HEK293T (cell line): ENCODE results near the gene TPT1.
"Not testable (repeated sequence)": the region's sequence is repeated elsewhere in the genome, so short reads cannot be mapped to it uniquely, and the experiment has no call there.

Source experiments
- BHLHE40 ChIP-seq: fragments of 450-650 bp; IDR thresholded peaks from 2 replicates; pipeline ENCODE4 v1.6.1; 2016; ENCODE audit warnings: mild to moderate bottlenecking, moderate library complexity, borderline replicate concordance
- ELF4 ChIP-seq: fragments of 450-650 bp; IDR thresholded peaks from 2 replicates; pipeline ENCODE4 v1.6.1; 2017; ENCODE audit warnings: antibody characterized with exemption
- FOXA1 ChIP-seq: fragments of 450-650 bp; IDR thresholded peaks from 2 replicates; pipeline ENCODE4 v1.6.1; 2016; ENCODE audit warnings: mild to moderate bottlenecking
- FOXK2 ChIP-seq: fragments of 450-650 bp; IDR thresholded peaks from 2 replicates; pipeline ENCODE4 v1.6.1; 2016; ENCODE audit warnings: mild to moderate bottlenecking
- FOXM1 ChIP-seq: fragments of 450-650 bp; IDR thresholded peaks from 2 replicates; pipeline ENCODE4 v1.6.1; 2017; ENCODE audit warnings: mild to moderate bottlenecking, borderline replicate concordance
- HDGF ChIP-seq: fragments of 450-650 bp; IDR thresholded peaks from 2 replicates; pipeline ENCODE4 v1.6.1; 2017; ENCODE audit warnings: antibody characterized with exemption, borderline replicate concordance
- LEF1 ChIP-seq: fragments of 450-650 bp; IDR thresholded peaks from 2 replicates; pipeline ENCODE4 v1.6.1; 2017; ENCODE audit warnings: mild to moderate bottlenecking, borderline replicate concordance
- SP1 ChIP-seq: fragments of 450-650 bp; IDR thresholded peaks from 2 replicates; pipeline ENCODE4 v1.6.1; 2017
- SUZ12 ChIP-seq: fragments of 450-650 bp; IDR thresholded peaks from 2 replicates; pipeline ENCODE4 v1.6.1; 2016; ENCODE audit warnings: mild to moderate bottlenecking
- TARDBP ChIP-seq: fragments of 450-650 bp; IDR thresholded peaks from 2 replicates; pipeline ENCODE4 v1.6.1; 2016
- ZNF384 ChIP-seq: fragments of 450-650 bp; IDR thresholded peaks from 2 replicates; pipeline ENCODE4 v1.6.1; 2016

GRCh38 chr13:45379516-45379915 is 38.5 kb upstream of the TPT1 start:
- not testable (repeated sequence) for TF ChIP-seq ELF4, SP1, FOXA1, BHLHE40, FOXM1, LEF1, ZNF384, HDGF, TARDBP, FOXK2, SUZ12
